ENCODE results near the gene CCDC15. TPM values are rescaled to one million over a fixed set of nuclear protein-coding genes. Genes with fewer than 3 reads are reported as not detected.

CCDC15 gene
- polyA plus RNA-seq, 2 of the 4 experiments (the other 2 are of a cell fraction): 0.58 to 1.3 TPM

DNA sequence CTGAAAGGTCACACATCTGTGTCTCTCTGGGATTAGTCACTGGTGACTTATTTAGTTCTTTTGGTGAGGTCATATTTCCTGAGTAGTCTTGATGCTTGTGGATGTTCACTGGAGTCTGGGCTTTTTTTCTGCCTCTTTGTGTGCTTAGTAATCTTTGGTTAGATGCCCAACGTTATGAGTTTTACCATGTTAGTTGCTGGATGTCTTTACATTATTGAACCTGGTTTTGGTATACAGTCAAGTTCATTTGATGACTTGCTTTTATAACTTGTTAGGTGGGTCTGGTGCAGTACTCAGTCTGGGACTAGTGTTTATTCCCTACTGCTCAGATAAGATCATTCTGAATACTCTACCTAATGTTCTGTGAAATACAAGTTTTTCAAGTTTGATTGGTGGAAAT, 82.9 kb downstream of the CCDC15 start:
- H3K27ac ChIP-seq: no peak overlapping the region
- H3K4me1 ChIP-seq: no peaks in the 10 kb centered on the region
- no peak for TF ChIP-seq FOSB (CRISPR knock-in tag; IDR thresholded peaks at IDR 0.05)
- TF ChIP-seq, protein P1, sequence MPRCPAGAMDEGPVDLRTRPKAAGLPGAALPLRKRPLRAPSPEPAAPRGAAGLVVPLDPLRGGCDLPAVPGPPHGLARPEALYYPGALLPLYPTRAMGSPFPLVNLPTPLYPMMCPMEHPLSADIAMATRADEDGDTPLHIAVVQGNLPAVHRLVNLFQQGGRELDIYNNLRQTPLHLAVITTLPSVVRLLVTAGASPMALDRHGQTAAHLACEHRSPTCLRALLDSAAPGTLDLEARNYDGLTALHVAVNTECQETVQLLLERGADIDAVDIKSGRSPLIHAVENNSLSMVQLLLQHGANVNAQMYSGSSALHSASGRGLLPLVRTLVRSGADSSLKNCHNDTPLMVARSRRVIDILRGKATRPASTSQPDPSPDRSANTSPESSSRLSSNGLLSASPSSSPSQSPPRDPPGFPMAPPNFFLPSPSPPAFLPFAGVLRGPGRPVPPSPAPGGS (IDR thresholded peaks at IDR 0.05): no peak
- TF ChIP-seq, protein P2, sequence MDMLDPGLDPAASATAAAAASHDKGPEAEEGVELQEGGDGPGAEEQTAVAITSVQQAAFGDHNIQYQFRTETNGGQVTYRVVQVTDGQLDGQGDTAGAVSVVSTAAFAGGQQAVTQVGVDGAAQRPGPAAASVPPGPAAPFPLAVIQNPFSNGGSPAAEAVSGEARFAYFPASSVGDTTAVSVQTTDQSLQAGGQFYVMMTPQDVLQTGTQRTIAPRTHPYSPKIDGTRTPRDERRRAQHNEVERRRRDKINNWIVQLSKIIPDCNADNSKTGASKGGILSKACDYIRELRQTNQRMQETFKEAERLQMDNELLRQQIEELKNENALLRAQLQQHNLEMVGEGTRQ (IDR thresholded peaks at IDR 0.05): no peak
- TF ChIP-seq PHF8 (IDR thresholded peaks at IDR 0.05; ENCODE audit: borderline replicate concordance, low read depth): no peak
- WGBS (ENCODE audit: missing lambda C conversion rate): 13% methylated on average over 1 of the region's 1 CpG
- ATAC-seq (no peak), DNase-seq (ENCODE audit: low read depth in 1 of 2, low spot score in 1 of 2) (no peak), FAIRE-seq (no peak)
- H3K4me2 ChIP-seq: no peak overlapping the region
- POLR2A ChIA-PET: no interaction called here
- H3K9me3 ChIP-seq: no peaks in the 10 kb centered on the region
- CTCF ChIA-PET: no interaction called here
- H3K4me3 ChIP-seq: no peak overlapping the region

GRCh38 chr11:125049164-125049792, 95.3 kb downstream of the CCDC15 start:
- ATAC-seq: no peak
- Histone ChIP-seq H3K9me3 (no peaks in the 10 kb centered on the region), H3K4me3 (no peak overlapping the region), H3K4me2 (no peak overlapping the region), H3K27ac (no peak overlapping the region), H3K4me1 (no peaks in the 10 kb centered on the region)
- DNase-seq (ENCODE audit: low read depth in 1 of 2, low spot score in 1 of 2): no peak
- ChIA-PET CTCF (no interaction called here), POLR2A (interaction anchor here (0.8 kb wide), 1 partner anchor 62 kb away, joined by 3 read pairs; the partner anchor contains the start of gene TMEM218)
- TF ChIP-seq KDM5A (IDR thresholded peaks at IDR 0.05) (no peak), HMGXB4 (CRISPR knock-in tag; IDR thresholded peaks at IDR 0.05; ENCODE audit: borderline replicate concordance) (no peak), SMC3 (IDR thresholded peaks at IDR 0.05) (no peak), EHMT2 (IDR thresholded peaks at IDR 0.05; ENCODE audit: low read depth) (no peak), CBX8 (IDR thresholded peaks at IDR 0.05) (no peak), EP300 (IDR thresholded peaks at IDR 0.05) (no peak), NPAS2 (CRISPR knock-in tag; IDR thresholded peaks at IDR 0.05; ENCODE audit: borderline replicate concordance) (no peak), MAX (IDR thresholded peaks at IDR 0.05) (no peak), JUNB (IDR thresholded peaks at IDR 0.05) (no peak), EHF (CRISPR knock-in tag; IDR thresholded peaks at IDR 0.05) (no peak), FOXS1 (CRISPR knock-in tag; IDR thresholded peaks at IDR 0.05) (no peak), ZNF302 (CRISPR knock-in tag; IDR thresholded peaks at IDR 0.05) (no peak), ZC3H11A (IDR thresholded peaks at IDR 0.05) (no peak), TP53 (CRISPR knock-in tag; IDR thresholded peaks at IDR 0.05) (no peak)
- TF ChIP-seq, protein P3, sequence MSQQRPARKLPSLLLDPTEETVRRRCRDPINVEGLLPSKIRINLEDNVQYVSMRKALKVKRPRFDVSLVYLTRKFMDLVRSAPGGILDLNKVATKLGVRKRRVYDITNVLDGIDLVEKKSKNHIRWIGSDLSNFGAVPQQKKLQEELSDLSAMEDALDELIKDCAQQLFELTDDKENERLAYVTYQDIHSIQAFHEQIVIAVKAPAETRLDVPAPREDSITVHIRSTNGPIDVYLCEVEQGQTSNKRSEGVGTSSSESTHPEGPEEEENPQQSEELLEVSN (IDR thresholded peaks at IDR 0.05; ENCODE audit: borderline replicate concordance, low read depth): no peak
- TF ChIP-seq, protein P2 (IDR thresholded peaks at IDR 0.05): no peak
- no peak for FAIRE-seq
- WGBS (ENCODE audit: missing lambda C conversion rate): 47% methylated on average over 4 of the region's 4 CpGs
